ENCODE measurements around the gene TXNRD1.

TXNRD1 gene

DNA sequence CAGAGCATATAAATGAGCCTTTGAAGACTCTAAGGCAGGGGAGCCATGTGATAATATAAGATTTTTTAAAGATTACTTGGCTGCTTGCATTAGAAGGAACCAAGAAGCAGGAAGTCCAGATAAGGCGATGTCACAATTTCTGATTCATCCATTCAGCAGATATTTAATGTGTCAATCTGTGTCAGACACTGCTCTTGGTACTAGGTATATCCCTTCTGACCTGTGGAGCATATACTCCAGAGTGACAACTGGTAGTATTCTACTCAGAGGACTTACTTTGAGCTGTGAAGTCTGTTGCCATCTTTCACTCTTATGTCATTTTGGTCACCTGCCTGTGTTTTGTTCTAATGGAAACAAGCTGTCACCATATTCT lies 98.6 kb downstream of the TXNRD1 start:
- DNase-seq (ENCODE audit: low read depth): peak; percentile 23
- no peak overlapping the region for H3K4me3 ChIP-seq (ENCODE audit: control insufficient read depth, low read depth, low read length)
- TF ChIP-seq, protein P1, sequence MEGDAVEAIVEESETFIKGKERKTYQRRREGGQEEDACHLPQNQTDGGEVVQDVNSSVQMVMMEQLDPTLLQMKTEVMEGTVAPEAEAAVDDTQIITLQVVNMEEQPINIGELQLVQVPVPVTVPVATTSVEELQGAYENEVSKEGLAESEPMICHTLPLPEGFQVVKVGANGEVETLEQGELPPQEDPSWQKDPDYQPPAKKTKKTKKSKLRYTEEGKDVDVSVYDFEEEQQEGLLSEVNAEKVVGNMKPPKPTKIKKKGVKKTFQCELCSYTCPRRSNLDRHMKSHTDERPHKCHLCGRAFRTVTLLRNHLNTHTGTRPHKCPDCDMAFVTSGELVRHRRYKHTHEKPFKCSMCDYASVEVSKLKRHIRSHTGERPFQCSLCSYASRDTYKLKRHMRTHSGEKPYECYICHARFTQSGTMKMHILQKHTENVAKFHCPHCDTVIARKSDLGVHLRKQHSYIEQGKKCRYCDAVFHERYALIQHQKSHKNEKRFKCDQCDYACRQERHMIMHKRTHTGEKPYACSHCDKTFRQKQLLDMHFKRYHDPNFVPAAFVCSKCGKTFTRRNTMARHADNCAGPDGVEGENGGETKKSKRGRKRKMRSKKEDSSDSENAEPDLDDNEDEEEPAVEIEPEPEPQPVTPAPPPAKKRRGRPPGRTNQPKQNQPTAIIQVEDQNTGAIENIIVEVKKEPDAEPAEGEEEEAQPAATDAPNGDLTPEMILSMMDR (conservative IDR thresholded peaks at IDR 0.05; ENCODE audit: control insufficient read depth, insufficient read depth, low read depth, low read length): no peak

GRCh38 chr12:104315326-104316224 lies 100.0 kb downstream of the TXNRD1 start:
- H3K4me3 ChIP-seq (ENCODE audit: control insufficient read depth, low read depth, low read length): no peak overlapping the region
- no peak for DNase-seq (ENCODE audit: low read depth)
- TF ChIP-seq, protein P1 (conservative IDR thresholded peaks at IDR 0.05; ENCODE audit: control insufficient read depth, insufficient read depth, low read depth, low read length): no peak

DNA sequence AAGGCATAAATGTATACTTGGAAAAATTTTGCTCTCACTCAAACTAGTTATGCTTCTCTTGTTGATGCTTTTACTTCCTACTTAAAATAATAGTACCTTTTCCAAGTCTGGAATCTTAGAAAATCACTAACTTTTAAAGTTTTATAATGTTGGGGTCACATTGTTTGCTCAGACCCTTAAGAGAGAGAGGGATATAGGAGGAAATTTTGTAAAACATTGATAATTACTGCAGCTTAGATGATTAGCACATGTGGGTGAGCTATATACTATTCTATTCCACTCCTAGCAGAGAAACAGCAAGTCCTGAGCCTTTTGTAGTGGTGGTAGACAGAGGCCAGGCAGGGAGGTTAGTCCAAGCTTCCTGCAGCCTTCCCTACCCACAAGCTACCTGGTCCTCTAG lies 101.4 kb downstream of the TXNRD1 start:
- TF ChIP-seq, protein P1 (conservative IDR thresholded peaks at IDR 0.05; ENCODE audit: control insufficient read depth, insufficient read depth, low read depth, low read length): no peak
- H3K4me3 ChIP-seq (ENCODE audit: control insufficient read depth, low read depth, low read length): no peak overlapping the region
- no peak for DNase-seq (ENCODE audit: low read depth)

DNA sequence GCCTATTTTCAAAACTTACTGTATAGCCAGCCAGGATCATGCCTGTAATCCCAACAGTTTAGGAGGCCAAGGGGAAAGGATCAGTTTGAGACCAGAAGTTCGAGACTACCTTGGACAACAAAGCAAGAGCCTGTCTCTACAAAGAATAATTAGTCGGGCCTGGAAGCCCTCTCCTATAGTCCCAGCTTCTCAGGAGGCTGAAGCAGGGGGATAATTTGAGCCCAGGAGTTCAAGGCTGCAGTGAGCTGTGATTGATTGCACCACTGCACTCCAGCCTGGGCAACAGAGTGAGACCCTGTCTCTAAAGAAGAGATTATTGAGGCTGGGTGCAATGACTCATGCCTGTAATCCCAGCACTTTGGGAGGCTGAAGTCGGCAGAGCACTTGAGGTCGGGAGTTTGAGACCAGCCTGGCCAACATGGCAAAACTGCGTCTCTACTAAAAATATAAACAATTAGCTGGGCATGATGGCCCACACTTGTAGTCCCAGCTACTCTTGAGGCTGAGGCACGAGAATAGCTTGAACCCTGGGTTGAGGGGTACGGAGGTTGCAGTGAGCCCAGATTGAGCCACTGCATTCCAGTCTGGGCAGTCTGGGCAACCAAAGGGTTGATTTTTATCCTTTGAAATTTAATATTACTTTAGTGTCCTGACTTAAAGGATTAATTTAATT lies 102.1 kb downstream of the TXNRD1 start:
- TF ChIP-seq, protein P1 (conservative IDR thresholded peaks at IDR 0.05; ENCODE audit: control insufficient read depth, insufficient read depth, low read depth, low read length): no peak
- no peak overlapping the region for H3K4me3 ChIP-seq (ENCODE audit: control insufficient read depth, low read depth, low read length)
- no peak for DNase-seq (ENCODE audit: low read depth)

DNA sequence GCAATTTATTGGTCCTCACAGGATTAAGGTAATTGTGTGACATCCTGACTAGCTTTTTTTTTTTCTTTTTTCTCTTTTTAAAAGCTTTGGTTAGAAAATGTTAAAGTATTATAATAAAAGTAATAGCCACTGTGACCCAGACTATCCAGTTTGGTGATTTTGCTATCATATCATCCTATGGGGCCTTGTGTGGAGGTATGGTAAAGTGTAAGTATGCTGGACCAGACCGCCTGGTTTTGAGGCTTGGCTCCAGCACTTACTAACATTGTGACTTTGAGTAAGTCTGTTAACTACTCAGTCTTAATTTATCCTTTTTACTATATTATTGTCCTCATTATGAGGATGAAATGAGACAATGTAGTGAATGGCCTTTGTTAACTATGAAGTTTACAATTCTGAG lies 103.4 kb downstream of the TXNRD1 start:
- no peak overlapping the region for H3K4me3 ChIP-seq (ENCODE audit: control insufficient read depth, low read depth, low read length)
- DNase-seq (ENCODE audit: low read depth): no peak
- TF ChIP-seq, protein P1 (conservative IDR thresholded peaks at IDR 0.05; ENCODE audit: control insufficient read depth, insufficient read depth, low read depth, low read length): no peak

- H3K4me3 ChIP-seq (ENCODE audit: control insufficient read depth, low read depth, low read length): no peak overlapping the region
- no peak for DNase-seq (ENCODE audit: low read depth)
- TF ChIP-seq, protein P1 (conservative IDR thresholded peaks at IDR 0.05; ENCODE audit: control insufficient read depth, insufficient read depth, low read depth, low read length): no peak
These were observed 104.5 kb downstream of the TXNRD1 start for GRCh38 chr12:104319918-104320626.
